NOMO-1 (cell line): ENCODE data around the gene PRAMEF15.
"Not testable (repeated sequence)": the region's sequence is repeated elsewhere in the genome, so short reads cannot be mapped to it uniquely, and the experiment has no call there.

Experiments
- DNase-seq, 2 experiments: peaks; one replicate each; lab custom pipeline; 2025; ENCODE audit not compliant: unreplicated experiment in 2 of 2; lab: John Stamatoyannopoulos, UW

PRAMEF15 gene

DNA sequence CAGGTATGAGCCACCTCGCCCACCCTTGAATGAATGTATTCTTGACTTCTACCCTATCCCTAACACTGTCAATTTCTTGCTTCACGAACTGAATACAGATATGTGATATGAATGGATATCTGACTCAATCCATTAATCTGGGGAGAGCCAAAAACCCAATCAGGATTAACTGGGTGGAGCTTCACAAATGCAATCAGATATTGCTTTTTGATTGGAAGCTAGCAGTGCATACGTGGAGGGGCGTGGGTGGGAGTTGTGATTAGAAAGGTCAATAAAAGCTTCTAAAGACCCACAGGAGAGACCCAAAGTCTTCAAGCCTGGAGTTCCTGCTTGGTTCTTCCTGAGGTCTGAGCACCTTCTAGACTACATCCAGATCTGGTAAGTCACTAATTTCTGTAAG is at the start of gene PRAMEF15:
Gene PRAMEF15, plus strand, starts transcription at position 301 of the 400 bp plus-strand sequence. CDS start 2,827 bp downstream, outside the sequence.
- not testable (repeated sequence) for DNase-seq

DNA sequence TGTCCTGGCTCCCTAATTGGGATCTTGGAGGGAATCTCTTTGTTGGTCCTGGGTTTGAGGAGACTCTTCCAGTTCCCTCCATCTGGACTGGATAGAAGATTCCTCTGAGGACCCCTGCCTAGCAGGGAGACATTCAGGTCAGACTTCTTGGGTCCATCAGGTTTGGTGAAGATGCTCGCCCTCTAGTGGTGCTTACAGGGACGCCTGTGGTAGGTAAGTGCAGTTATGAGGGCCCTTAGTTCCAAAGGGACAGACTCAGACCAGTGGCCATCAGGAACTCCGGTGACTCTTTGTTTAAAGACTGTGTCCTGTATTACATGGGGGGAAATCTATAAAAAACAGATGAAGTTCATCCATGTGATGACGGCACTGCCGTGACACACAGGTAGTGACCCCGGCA is 38.4 kb upstream of the PRAMEF15 start:
- not testable (repeated sequence) for DNase-seq

DNA sequence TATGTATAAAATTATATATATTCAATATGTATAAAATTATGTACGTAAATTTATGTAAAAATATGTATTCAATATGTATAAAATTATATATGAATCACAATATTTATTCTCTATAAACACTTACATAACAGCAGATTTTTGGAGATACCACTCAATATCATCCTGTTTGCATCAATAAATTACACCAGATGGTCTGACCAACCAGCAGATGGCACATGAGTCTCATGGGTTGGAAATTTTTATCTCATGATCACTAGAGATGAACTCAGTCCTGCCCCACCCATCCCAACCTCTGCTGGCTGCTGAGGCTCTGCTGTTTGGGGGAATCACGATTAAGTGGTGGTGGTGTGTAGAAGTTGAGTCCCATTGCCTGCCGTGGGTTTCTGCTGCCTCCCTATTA is 35.8 kb upstream of the PRAMEF15 start:
- not testable (repeated sequence) for DNase-seq

DNA sequence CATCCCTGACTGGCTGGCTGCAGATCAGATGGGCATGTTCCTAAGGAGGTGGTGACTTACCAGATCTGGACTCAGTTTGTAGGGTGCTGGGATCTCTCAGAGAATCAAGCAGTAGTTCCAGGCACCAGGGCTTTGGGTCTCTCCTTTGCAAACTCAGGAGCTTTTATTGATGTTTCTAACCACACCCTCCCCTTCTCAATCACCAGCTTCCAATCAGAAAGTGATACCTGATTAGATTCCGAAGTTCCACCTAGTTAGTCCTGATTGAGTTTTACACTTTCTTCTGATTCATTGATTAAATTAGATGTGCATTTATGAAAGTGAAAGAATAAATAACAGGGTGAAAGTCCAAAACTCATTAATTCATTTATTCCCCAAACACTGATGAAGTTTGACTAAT is 30.3 kb upstream of the PRAMEF15 start, which contains the start of gene PRAMEF8:
Gene PRAMEF8, minus strand, starts transcription at position 101 of the 400 bp plus-strand sequence. CDS start 1,046 bp downstream, outside the sequence.
- DNase-seq = not testable (repeated sequence)

DNA sequence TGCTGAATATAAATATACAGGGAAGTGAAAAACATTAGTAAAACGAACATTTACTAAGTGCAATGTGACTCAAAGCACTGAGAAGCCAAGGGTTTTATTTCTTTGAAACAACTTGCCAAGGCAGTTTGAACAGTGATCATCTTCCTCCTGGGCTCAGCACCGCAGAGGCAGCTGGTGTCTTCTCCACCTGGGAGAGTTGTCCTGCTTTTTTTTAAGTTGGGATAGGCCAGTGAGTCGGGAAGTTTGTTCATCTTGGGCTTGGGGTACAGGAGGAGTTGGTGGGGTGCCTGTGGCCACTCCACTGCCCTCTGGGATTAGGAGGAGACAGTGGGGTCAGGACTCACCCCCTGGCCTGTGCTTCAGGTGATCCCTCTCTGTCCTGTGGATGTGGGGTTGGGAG is 26.4 kb upstream of the PRAMEF15 start:
- DNase-seq = not testable (repeated sequence)

DNA sequence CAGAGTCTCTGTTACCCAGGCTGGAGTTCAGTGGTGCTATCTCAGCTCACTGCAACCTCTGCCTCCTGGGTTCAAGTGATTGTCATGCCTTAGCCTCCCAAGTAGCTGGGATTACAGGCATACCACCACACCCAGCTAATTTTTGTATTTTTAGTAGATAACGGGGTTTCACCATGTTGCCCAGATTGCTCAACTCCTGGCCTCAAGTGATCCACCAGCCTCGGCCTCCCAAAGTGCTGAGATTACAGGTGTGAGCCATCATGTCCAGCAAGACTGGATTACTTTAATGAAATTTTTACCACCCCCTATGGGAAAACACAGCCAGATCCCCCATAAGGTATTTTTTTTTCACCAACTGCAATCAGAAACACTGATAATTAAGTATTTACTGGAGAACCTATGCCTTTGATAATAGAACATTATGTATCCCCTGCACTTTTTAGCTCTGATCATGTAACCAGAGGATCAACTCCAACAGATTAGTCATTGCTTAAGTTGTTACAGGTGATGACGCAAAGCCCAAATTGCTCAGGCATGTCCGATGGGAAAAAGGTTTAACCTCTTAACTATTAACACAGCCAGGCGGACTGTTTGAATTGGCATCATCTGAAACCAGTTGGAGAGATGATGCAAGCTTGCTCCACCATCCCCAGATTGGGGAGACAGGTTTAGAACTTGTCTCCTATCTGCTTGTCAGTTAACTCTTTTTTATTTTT is 18.0 kb upstream of the PRAMEF15 start:
- not testable (repeated sequence) for DNase-seq

DNA sequence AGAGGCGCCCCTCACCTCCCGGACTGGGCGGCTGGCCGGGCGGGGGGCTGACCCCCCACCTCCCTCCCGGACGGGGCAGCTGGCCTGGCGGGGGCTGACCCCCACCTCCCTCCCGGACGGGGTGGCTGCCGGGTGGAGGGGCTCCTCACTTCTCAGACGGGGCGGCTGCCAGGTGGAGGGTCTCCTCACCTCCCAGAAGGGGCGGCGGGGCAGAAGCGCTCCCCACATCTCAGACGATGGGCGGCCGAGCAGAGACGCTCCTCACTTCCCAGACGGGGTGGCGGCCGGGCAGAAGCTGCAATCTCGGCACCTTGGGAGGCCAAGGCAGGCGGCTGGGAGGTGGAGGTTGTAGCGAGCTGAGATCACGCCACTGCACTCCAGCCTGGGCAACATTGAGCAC is 16.7 kb upstream of the PRAMEF15 start:
- not testable (repeated sequence) for DNase-seq

DNA sequence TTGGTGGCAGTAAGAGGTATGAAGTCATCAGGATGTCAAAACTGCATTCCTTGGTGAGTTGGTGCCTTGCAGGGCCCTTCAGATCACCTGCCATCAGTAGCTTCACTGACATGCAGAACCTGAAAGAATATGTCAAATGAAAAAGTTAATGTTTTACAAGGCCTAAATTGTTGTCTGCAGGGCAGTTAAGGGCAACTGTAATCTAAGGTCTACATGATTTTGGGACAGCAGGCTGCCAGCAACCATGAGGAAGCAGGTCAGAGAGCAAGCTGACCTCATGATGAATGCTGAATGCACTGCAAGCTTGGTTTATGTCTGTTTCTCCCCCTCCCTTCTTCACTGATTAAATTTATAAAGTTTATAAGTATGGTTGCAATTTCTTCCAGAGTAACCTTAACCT is 13.2 kb upstream of the PRAMEF15 start:
- DNase-seq = not testable (repeated sequence)

DNA sequence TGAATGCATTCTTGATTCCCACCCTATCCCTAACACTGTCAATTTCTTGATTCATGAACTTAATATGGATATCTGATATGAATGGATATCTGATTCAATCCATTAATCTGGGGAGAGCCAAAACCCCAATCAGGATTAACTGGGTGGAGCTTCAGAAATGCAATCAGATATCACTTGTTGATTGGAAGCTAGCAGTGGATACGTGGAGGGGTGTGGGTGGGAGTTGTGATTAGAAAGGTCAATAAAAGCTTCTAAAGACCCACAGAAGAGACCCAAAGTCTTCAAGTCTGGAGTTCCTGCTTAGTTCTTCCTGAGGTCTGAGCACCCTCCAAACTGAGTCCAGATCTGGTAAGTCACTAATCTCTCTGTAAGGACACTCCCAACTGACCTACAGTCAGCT is 12.1 kb upstream of the PRAMEF15 start, which contains the start of gene PRAMEF33:
Gene PRAMEF33, plus strand, starts transcription at position 301 of the 400 bp plus-strand sequence. CDS start 2,416 bp downstream, outside the sequence.
- not testable (repeated sequence) for DNase-seq

DNA sequence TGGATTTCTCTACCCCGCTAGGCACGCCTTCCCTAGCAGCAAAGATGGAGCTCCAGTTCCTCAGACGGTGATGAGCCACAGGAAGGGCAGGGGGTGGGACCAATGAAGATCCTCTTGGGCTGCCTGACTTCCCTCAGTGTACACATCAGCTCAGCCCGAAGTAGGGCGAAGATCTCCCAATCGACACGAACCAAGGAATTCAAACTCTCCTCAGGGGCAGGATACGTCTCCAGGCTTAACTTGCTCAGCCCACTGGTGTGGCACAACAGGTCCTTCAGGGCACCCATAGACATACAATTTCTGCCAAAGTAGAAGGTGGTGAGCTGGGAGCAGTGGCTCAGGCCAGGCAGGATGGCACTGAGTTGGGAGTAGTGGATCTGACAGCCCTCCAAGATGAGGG is 27.1 kb downstream of the PRAMEF15 start:
- not testable (repeated sequence) for DNase-seq

DNA sequence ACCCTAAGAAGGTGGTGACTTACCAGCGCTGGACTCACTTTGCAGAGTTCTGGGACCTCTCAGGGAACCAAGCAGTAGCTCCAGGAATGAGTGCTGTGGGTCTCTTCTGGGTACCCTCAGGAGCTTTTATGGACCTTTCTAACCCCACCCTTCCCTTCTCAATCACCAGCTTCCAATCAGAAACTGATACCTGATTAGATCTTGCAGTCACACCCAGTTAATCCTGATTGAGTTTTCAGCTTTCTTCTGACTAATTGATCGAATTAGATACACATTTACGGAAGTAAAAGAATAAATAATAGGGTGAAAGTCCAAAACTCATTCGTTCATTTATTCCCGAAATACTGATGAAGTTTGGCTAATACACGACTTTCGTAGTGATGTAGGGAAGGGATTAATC is 31.7 kb downstream of the PRAMEF15 start, which contains the start of gene PRAMEF14:
Gene PRAMEF14, minus strand, starts transcription at position 101 of the 400 bp plus-strand sequence. CDS start 1,820 bp downstream, outside the sequence.
- DNase-seq = not testable (repeated sequence)

DNA sequence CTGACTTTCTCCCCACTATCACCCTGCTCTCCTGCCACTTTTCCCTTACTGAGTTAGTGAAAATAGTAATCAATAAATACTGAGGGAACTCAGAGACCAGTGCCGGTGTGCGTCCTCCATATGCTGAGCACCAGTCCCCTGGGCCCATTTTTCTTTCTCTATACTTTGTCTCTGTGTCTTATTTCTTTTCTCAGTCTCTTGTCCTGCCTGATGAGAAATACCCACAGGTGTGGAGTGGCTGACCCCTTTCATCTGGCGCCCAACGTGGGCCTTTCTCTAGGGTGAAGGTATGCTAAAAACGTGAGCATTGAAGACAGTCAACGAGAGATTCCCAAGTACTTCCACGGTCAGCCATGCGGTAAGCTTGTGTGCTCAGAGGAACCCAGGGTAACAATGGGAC is 38.1 kb downstream of the PRAMEF15 start:
- not testable (repeated sequence) for DNase-seq

DNA sequence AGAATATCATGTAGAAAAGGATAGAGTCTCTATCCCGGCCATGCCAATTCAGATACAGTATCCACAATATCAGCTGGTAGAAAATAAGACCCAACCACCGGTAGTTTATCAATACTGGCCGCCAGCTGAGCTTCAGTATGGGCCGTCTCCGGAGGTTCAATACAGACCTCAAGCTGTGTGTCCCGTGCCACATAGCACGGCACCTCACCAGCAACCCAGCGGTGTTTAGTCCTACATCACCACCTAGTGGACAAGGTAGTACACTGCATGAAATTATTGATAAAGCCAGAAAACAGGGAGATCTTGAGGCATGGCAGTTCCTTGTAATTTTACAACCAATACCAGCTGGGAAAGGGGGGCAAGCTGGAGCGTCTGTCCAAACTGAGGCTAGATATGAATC is 39.1 kb downstream of the PRAMEF15 start:
- DNase-seq = not testable (repeated sequence)

DNA sequence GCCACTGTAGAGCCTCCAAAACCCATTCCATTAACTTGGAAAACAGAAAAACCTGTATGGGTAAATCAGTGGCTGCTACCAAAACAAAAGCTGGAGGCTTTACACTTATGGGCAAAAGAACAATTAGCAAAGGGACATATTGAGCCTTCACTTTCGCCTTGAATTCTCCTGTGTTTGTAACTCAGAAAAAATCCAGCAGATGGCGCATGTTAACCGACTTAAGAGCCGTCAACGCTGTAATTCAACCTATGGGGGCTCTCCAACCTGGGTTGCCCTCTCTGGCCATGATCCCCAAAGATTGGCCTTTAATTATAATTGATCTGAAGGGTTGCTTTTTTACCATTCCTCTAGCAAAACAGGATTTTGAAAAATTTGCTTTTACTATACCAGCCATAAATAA is 41.4 kb downstream of the PRAMEF15 start:
- DNase-seq = peak; percentile 3 to 34

DNA sequence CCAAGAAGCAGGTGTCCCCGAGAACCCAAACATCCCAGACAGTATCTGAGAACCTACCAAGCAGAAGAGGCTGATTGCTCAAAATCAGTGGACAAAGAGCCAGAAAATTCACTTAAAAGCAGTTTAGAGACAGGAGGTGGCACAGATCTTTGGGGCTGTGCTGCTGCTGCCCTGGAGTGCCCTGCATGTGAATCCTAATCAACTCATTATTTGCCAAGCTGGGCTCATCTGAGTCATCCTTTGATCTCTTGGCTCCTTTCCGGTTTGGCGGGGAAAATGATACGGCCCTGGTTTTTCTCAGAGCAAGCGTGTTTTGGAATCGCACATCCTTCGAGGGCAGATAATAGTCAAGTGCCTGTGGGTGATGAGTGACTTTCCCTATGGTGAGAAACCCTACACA is 47.0 kb downstream of the PRAMEF15 start:
- not testable (repeated sequence) for DNase-seq

DNA sequence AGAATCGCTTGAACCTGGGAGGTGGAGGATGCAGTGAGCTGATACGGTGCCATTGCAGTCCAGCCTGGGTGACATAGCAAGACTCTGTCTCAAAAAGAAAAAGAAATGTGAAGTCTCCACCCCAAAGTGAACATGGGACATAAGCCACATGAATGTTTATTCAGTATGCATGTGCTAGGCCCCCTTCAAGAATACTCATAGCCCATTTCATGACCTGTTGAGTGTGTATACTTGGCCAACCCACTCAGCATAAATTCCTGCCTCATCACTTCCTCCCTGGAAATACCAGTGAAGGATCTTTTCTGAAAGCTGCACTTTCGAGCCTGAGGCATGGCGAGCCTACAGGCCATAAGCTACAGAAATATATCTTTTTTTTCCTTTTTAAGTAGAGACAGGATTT is 49.5 kb downstream of the PRAMEF15 start:
- not testable (repeated sequence) for DNase-seq

DNA sequence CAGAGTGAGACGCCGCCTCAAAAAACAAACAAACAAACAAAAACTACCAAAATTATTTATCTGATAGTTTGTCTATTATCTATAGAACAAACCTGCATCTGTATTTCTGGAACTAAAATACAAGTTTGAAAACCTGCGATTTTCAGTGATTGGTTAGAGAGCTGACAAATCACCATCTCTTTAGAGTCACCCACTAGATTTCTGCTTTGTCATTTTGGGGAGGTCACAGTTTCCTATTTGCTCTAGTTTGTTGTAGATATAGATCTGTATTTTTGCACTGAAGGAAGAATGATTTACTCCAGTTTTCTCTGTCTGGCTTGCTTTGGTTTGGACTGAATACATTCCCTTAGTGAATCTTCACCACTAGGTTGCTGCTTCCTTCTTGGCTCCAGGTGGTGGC is 51.2 kb downstream of the PRAMEF15 start:
- not testable (repeated sequence) for DNase-seq

DNA sequence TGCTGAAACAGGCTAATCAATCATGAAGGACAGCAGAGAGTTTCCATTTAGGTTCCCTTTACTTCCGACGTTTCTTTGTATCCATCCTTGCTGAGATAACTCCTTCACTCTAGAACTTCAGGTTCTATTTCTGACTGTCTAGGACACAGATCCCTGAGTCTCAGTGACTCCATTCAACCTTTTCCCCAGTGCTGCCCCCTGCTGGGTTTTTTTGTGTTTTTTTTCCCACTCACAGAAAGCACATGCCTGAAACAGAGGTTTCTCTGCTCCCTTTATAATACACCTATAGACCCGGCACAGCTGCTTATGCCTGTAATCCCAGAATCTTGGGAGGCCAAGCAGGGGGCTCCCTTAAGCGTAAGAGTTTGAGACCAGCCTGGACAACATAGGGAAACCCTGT is 53.2 kb downstream of the PRAMEF15 start:
- DNase-seq = not testable (repeated sequence)
